HepG2 (cell line): ENCODE measurements around the gene CD320. TPM values are rescaled to one million over a fixed set of nuclear protein-coding genes. Genes with fewer than 3 reads are reported as not detected.

Experiments used
- DMAP1 ChIP-seq: IDR thresholded peaks from 2 replicates; pipeline ENCODE4 v1.6.1; 2016
- FUBP1 ChIP-seq: sonication (generic); formaldehyde crosslinking; IDR thresholded peaks from 2 replicates; pipeline ENCODE4 v1.5.1; 2020; ENCODE audit warnings: missing genetic modification reagents, mild to moderate bottlenecking, borderline replicate concordance
- HNF1A ChIP-seq, 2 experiments: sonication (generic) in 1 of 2; formaldehyde crosslinking in 1 of 2; IDR thresholded peaks; 2 replicates each; pipeline versions ENCODE4 v1.4.0 to v1.6.1; 2016 to 2020; ENCODE audit warnings: borderline replicate concordance in 1 of 2, low read depth in 1 of 2, mild to moderate bottlenecking in 1 of 2, missing genetic modification reagents in 1 of 2
- MAZ ChIP-seq, 2 experiments: sonication (generic) in 1 of 2; formaldehyde crosslinking in 1 of 2; IDR thresholded peaks; 2 replicates each; pipeline versions ENCODE4 v1.5.0 to v1.6.1; 2012 to 2020; ENCODE audit warnings: low read depth in 2 of 2, mild to moderate bottlenecking in 2 of 2, borderline replicate concordance in 1 of 2, improper control_type of control experiment in 1 of 2, low read length in 1 of 2, missing genetic modification reagents in 1 of 2, moderate library complexity in 1 of 2
- MED13 ChIP-seq: sonication (generic); formaldehyde crosslinking; IDR thresholded peaks from 2 replicates; pipeline ENCODE4 v1.5.0; 2020; ENCODE audit warnings: missing genetic modification reagents
- NFATC3 ChIP-seq: sonication (generic); formaldehyde crosslinking; IDR thresholded peaks from 2 replicates; pipeline ENCODE4 v1.5.1; 2020; ENCODE audit warnings: mild to moderate bottlenecking, missing genetic modification reagents
- NFKB2 ChIP-seq: sonication (generic); formaldehyde crosslinking; IDR thresholded peaks from 2 replicates; pipeline ENCODE4 v1.4.0; 2020; ENCODE audit warnings: missing genetic modification reagents, borderline replicate concordance
- NFYC ChIP-seq: IDR thresholded peaks from 2 replicates; pipeline ENCODE4 v1.6.1; 2016; ENCODE audit warnings: missing genetic modification reagents, missing compliant biosample characterization
- NR2C2 ChIP-seq: sonication (generic); formaldehyde crosslinking; IDR thresholded peaks from 2 replicates; pipeline ENCODE4 v1.4.0; 2020; ENCODE audit warnings: missing genetic modification reagents, mild to moderate bottlenecking, moderate library complexity, borderline replicate concordance
- RFXAP ChIP-seq: sonication (generic); formaldehyde crosslinking; IDR thresholded peaks from 2 replicates; pipeline ENCODE4 v1.4.0; 2020; ENCODE audit warnings: missing genetic modification reagents, borderline replicate concordance
- TFAP4 ChIP-seq: sonication (generic); IDR thresholded peaks from 2 replicates; pipeline ENCODE4 v1.6.1; 2016; ENCODE audit warnings: low read depth, borderline replicate concordance
- TFDP1 ChIP-seq: IDR thresholded peaks from 2 replicates; pipeline ENCODE4 v1.6.1; 2016; ENCODE audit warnings: missing compliant biosample characterization, missing genetic modification reagents, borderline replicate concordance
- ZNF30 ChIP-seq: sonication (generic); formaldehyde crosslinking; IDR thresholded peaks from 2 replicates; pipeline ENCODE4 v1.5.0; 2020; ENCODE audit warnings: mild to moderate bottlenecking, missing genetic modification reagents
- ZNF333 ChIP-seq: sonication (generic); formaldehyde crosslinking; IDR thresholded peaks from 2 replicates; pipeline ENCODE4 v1.4.0; 2020; ENCODE audit warnings: mild to moderate bottlenecking, missing genetic modification reagents, borderline replicate concordance
- ZNF639 ChIP-seq: conservative IDR thresholded peaks from 2 replicates; pipeline ENCODE4 v1.6.1; 2018; ENCODE audit warnings: missing genetic modification reagents
- ZSCAN31 ChIP-seq: sonication (generic); formaldehyde crosslinking; IDR thresholded peaks from 2 replicates; pipeline ENCODE4 v1.5.0; 2020; ENCODE audit warnings: low read depth, mild to moderate bottlenecking, missing genetic modification reagents
- polyA plus RNA-seq, 8 experiments: library from polyadenylated mRNA; depleted of rRNA in 3 of 8; stranded (reverse) in 7 of 8; unstranded in 1 of 8; fragments of >200 nt; fragmentation: Illumina TruSeq in 4 of 8; extraction: Trizol in 4 of 8; gene quantifications; 2 replicates each; pipeline versions ENCODE4 v1.2.1 to v1.2.3, GENCODE V29; 2011 to 2016; ENCODE audit warnings: low read depth in 4 of 8, missing spikeins in 1 of 8, mixed read lengths in 1 of 8; ENCODE audit not compliant: insufficient read depth in 1 of 8
- total RNA-seq, 5 experiments: library from RNA; depleted of rRNA; stranded (reverse); fragments of >200 nt; fragmentation: Illumina TruSeq; extraction: Trizol; gene quantifications; 2 replicates each; pipeline ENCODE4 v1.2.3, GENCODE V29; 2016; ENCODE audit warnings: low read depth in 1 of 5

The CD320 gene
- total and polyA plus RNA-seq, 2 of the 13 experiments (the other 11 are each of a cell fraction or from before 2014, with no cell fraction given) = 83.1 to 99.9 TPM

- TF ChIP-seq HNF1A (IDR thresholded peaks at IDR 0.05; ENCODE audit: low read depth) (0 out of 2 replicates have a peak, but pooled peaks have one; percentile 24), HNF1A (CRISPR knock-in tag; IDR thresholded peaks at IDR 0.05; ENCODE audit: borderline replicate concordance) (no peak; the same call in 1 of the 2 replicates), NFKB2 (CRISPR knock-in tag) (0 out of 2 replicates have a peak, but pooled peaks have one; percentile 65), TFAP4 (0 out of 2 replicates have a peak, but pooled peaks have one; percentile 29), MED13 (no peak), NR2C2 (CRISPR knock-in tag) (peak; percentile 66; the same call in 1 of the 2 replicates), ZSCAN31 (peak; percentile 88), RFXAP (peak; percentile 68; the same call in 1 of the 2 replicates), ZNF639 (CRISPR knock-in tag) (peak; percentile 71; the same call in 1 of the 2 replicates), NFYC (CRISPR knock-in tag) (peak; percentile 57; the same call in 1 of the 2 replicates), FUBP1 (CRISPR knock-in tag) (no peak), TFDP1 (CRISPR knock-in tag) (peak; percentile 62; the same call in 1 of the 2 replicates), ZNF30 (CRISPR knock-in tag) (peak; percentile 70), ZNF333 (CRISPR knock-in tag) (no peak), MAZ (IDR thresholded peaks at IDR 0.05; ENCODE audit: borderline replicate concordance, low read depth, low read length) (0 out of 2 replicates have a peak, but pooled peaks have one; percentile 46), MAZ (CRISPR knock-in tag; IDR thresholded peaks at IDR 0.05; ENCODE audit: low read depth) (peak; percentile 96), NFATC3 (CRISPR knock-in tag) (peak; percentile 28; the same call in 1 of the 2 replicates), DMAP1 (CRISPR knock-in tag) (peak; percentile 84)
These were observed 13.2 kb upstream of the CD320 start, which contains the start of the genes NDUFA7 and RPS28 (continued) for GRCh38 chr19:8321067-8321985.
